Measurements from ENCODE around the gene TSEN34.
"Not testable (repeated sequence)": the region's sequence is repeated elsewhere in the genome, so short reads cannot be mapped to it uniquely, and the experiment has no call there.

TSEN34 gene

DNA sequence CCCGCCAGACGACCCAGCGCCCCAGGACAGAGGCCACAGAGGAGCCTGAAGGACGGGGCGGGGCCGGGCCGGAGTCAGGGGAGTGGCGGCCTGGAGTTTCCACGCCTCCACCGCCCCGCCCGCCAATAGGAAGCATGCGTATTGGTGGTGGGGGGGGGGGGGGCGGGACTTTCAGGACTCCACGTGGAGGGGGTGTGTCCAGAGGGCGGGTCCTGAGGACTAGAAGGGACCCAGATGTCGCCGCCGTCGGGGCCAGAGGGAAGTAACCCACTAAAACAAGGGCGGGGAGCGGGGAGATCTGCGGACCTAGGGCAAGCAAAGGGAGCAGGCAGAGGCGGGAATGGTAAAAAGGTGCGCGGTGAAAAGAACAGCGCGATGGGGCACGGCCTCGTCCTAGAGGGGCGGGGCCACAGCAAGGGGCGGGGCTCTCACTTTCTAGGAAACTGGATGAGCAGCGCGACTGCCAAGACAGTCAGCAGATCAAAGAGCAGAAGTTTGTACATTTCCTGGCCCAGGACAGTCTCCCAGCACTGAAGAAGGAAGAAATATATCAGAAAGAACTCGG is 28.8 kb upstream of the TSEN34 start:
- peak; percentile 84 to 86 for DNase-seq

DNA sequence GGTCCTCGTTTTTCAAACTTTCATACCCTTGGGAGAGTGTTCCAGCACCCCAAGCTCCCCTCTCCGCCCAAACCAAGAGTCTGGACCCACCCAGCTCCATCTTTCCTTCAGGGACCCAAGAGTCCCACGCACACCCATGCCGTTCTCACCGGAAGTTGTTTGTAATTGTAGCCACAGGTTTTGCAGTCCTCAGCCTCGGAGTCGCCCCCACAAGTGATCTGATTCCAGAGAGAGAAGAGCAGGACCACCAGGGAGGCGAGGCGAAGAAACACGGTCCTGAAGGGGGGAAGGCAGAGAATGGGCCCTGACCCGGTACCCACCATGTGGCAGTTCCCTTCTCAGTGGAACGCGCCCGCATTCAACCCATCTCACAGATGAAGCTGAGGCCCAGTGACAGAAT is 28.2 kb upstream of the TSEN34 start:
- no peak for DNase-seq

- DNase-seq = peak; percentile 17 to 48
Observed at GRCh38 chr19:54164369-54165068, 26.6 kb upstream of the TSEN34 start.

DNA sequence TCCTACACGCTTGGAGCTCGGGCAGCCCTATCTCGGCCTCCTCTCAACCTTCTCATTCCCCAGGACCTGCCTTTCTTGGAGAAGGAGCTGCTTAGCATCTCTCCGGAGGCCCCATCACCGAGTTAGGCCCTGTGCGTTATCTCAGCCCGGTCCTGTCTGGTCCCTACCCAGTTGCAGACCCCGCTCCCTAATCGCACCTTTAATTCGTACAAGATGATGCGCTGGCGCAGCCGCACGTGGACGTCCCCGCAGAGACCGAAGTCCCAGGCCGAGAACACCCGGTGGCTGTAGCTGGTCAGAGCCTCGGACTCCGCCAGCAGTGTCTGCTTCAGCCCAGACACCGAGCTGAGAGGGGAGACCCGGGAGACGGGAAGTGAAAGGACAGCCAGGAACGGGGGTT is 25.9 kb upstream of the TSEN34 start:
- DNase-seq = no peak

DNA sequence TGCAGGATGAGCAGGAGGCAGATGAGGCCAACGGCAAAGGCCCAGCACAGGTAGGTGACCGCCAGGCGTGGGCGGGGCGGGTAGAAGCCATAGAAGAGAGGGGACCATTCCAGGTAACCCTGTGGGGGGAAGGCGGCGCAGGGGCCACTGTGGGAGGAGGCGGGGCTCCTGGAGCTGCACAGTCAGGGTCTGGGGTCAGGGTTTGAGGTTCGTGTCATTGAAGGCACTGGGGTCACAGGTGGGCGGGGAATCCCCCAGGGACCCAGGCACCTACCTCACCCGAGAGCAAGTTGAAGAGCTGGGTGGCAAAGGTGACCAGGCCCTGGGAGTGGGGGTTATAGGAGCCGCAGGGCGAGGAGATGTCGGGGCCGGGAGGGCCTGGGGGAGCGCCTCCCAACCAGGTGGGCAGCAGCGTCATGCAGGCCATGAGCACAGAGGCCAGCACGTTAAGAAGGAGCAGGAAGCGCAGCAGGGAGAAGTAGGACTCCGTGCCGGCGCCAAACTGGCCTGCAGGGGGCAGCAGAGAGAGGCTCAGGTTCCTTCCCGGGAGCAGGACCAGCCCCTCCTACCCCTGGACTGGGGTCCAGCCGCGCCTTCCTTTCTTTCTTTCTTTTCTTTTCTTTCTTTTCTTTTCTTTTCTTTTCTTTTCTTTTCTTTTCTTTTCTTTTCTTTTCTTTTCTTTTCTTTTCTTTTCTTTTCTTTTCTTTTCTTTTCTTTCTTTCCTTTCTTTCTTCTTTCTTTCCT is 22.8 kb upstream of the TSEN34 start:
- DNase-seq = peak; percentile 85 to 92

DNA sequence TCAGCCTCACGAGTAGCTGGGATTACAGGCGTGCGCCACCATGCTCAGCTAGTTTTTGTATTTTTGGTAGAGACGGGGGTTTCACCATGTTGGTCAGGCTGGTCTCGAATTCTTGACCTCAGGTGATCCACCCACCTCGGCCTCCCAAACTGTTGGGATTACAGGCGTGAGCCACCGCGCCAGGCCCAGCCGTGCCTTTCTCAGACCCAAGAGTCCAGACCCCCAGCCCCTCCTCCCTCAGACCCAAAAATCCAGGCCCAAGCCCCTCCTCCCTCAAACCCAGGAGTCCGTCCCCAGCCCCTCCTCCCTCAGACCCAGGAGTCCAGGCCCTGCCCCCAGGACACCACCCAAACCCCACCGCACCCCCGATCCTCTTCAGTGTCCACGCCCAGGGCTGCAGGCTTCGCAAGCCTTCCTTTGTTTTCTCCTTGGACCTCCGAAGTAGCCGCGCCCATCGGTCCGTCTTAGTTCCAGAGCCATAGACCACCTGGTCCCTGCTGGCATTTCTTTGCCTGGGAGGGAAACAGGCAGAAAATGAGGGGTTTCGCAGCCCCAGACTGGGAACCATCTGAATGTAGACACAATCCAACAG is 21.9 kb upstream of the TSEN34 start:
- DNase-seq = no peak

DNA sequence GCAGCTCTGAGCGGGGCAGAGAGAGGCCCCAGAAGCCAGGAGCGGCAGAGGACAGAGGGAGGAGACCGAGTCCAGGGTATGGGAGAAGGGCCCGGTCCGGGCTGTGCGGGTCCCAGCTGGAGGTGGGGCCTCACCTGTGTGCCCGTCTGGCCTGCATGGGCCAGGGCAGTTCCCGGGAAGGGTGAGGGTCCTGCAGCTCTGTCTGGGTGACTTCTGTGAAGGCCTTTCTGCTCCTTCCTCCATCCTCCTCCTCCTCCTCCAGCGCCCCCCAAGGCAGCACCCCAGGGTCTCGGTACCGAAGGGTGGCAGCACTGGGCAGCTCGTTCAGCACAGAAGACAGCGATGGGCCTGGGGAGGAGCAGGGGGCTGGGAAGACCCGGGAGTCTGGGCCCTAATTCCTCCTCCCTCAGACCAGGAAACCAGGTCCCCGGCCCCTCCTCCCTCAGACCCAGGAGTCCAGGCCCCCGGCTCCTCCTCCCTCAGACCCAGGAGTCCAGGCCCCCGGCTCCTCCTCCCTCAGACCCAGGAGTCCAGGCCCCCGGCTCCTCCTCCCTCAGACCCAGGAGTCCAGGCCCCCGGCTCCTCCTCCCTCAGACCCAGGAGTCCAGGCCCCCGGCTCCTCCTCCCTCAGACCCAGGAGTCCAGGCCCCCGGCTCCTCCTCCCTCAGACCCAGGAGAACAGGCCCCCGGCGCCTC is 19.2 kb upstream of the TSEN34 start:
- not testable (repeated sequence) for DNase-seq

DNA sequence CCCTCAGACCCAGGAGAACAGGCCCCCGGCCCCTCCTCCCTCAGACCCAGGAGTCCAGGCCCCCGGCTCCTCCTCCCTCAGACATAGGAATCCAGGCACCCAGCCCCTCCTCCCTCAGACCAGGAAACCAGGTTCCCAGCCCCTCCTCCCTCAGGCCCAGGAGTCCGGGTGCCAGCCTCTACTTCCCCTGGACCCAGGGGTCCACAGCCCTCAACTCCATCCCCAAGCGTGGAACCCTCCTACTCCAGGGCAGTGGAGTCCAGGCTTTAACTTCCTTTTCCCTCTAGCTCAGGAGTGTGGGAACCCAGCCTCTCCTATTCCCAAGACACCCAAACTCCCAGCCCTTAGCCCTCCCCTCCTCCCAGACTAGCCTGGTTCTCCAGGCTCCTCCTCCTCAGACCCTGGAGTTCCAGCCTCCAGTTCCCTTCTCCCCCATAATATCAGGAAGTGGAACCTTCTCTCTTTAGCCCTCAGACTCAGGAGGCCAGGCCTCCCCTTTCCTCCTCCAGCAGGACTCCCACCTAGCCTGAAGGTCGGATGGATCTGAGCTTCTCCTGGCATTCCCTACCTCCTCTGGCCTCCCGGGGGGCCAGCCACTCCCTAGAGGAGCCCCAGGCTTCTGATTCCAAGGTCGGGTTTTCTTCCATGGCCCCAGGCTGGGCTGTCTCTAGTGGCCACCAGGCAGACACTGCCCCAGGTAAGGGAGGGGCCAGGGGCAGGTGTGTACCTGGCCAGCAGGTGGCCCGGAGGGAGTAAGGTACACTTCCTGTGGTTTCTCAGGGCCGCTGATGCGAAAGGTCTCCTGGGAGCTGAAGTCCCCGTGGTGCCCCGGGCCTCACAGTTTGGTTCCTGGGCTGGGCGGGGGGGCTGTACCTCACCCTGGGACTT is 18.4 kb upstream of the TSEN34 start, which contains the start of gene TMC4:
TMC4 (minus strand) TSS at position 690 of the 888 bp plus-strand sequence; CDS start at position 647, 43 bp downstream.
- DNase-seq = no peak

DNA sequence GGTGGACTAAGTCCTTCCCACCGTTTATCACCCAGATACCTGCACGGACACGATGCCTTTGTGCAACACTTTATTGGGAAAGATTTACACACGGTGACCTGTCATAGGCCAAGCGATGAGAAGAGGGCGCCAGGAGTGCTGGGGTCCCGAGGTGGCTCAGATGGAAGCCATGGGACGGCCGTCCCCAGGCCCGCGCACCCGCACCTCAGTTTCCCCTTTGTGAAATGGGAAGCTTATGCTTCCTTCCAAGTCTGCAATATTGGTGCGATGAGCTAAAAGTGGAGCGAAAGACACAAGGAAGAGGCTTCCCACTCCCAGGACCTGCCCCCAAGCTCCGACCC is 17.8 kb upstream of the TSEN34 start:
- no peak for DNase-seq

DNA sequence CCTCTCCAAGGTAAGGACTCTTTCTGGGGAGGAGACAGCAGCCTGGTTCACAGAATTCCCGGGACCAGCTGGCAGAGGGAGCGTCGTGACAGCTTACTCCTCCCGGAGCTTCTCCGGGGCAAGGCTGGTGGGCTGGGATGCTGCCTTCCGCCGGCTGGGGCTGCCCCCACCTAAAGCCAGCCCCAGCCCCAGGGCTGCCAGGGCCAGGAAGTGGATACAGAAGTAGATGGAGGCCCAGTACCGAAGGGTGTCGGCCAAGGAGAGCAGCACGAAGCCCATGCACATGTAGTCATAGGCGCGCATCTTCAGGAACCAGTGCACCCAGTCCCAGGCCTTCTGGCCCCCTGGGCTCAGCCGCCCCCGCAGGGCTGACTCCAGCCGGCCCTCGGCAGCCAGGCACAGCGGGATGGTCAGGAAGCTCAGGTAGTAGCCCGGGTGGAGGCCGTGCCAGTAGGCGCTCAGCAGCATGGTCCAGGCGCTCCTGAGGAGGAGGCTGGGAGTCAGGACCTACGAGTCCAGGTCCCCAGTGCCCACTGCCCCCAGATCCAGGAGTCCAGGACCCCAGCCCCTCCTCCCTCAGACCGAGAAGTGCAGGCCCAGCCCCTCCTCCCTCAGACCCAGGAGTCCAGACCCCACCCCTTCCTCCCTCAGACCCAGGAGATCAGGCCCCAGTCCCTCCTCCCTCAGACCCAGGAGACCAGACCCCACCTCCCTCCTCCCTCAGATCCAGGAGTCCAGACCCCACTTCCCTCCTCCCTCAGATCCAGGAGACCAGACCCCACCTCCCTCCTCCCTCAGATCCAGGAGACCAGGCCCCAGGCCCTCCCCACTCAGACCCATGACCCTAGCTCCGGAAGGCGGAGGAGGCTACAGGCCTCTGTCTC is 16.9 kb upstream of the TSEN34 start:
- DNase-seq = no peak

DNA sequence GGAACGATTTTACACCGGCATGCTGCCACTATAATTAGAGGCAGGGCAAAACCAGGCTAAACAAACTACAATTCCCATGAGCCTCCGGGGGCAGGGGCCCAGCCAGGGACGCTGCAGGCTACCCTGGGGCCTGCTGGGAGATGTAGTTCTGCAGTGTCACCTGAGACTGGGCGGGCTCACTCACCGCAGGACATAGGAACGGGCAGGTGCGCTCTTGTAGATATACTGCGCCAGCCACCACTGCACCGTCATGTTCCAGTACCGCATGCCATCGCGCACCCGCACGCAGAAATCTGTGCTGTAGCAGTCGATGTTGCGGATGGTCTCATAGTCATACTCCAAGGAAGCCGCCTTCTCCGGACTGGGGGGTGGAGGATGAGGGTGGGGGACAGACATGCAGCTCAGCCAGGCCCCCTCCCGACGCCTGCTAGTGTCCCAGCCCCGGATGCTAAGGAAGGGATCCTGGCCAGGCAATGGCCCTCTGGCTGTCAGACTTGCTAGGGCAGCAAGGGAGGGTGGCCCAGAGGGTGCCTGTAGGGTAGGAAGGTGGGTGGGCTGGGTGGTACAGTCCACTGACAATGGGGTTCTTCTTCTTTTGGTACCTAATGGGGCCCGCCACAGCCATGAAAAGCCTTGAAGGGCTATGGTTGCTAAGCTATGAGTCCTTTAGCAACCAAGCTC is 12.4 kb upstream of the TSEN34 start:
- no peak for DNase-seq

GRCh38 chr19:54179262-54179852 is 11.8 kb upstream of the TSEN34 start:
- DNase-seq = no peak

DNA sequence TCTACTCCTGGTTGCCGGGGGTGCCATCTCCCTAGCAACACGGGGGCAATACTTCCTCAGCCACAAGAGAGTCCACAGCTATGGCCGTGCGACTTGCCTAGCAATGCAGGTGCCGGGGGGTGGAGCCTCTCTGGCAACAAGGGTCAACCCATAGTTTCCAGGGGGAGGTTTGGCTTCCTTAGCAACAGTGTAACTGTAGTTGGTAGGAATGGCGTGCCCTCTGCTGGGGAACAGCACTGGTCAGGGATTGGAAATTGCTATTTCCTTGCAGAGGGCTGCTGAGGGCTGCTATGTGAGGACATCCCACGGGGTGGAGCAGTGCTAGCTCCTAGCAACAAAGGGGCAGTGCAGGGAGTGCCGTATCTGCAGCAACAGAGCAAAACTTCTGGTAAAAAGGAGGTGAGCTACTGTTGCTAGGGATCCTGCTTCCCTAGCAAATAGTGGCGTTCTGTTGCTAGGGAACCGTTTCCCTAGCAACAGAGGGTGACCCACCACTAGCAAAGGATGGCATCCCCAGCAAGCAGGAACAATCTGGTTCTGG is 11.1 kb upstream of the TSEN34 start:
- no peak for DNase-seq

DNA sequence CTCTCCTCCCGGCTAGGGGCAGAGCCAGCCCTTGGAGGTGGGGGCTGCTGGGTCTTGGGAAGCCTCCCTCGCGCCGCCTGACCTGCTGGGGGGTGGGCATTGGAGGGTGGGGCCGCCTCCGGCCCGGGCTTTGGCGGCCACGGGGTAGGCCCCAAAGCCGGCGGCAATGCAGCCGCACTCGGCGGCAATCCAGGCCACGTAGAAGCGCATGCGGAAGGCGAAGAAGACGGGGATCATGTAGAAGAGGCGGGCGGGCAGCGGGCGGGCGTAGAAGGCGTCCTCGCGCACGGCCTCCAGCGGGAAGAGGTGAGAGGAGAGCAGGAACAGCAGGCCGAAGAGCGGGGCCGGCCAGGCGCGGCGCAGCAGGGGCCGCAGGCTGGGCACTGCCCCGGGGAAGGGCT is 10.4 kb upstream of the TSEN34 start:
- DNase-seq = no peak

GRCh38 chr19:54181894-54182293 is 9.2 kb upstream of the TSEN34 start:
- not testable (repeated sequence) for DNase-seq

- DNase-seq = no peak
Observed at GRCh38 chr19:54183431-54183830, 7.7 kb upstream of the TSEN34 start.

- no peak for DNase-seq
Observed at GRCh38 chr19:54186351-54186750, 4.8 kb upstream of the TSEN34 start.

DNA sequence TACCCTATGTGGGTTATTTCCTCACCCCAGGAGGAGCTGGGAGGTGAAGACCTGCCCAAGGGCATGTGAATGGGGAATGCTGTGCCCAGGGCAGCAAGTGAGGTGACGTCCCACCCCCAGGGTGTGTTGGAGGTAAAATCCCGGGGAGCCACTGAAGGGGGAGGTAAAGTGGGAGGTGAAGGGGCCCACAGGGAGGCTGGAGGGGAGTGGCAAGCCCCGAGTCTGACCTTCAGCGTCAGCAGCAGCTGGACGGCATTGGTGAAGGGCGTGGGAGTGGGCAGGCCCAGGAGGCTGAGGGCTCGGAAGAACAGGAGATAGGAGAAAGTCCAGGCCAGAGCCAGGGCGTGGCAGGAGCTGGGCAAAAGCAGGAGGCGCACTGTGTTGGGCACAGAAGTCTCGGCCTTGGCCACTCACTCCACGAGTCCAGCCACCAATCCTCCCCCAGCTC is 4.2 kb upstream of the TSEN34 start:
- no peak for DNase-seq

GRCh38 chr19:54188215-54188871 is 2.8 kb upstream of the TSEN34 start:
- DNase-seq = peak; percentile 63 to 70

All from activated CD4-positive, alpha-beta T cell treated with anti-CD3 and anti-CD28 coated beads for 4 hours (primary cell).